Testis (tissue), 3 donors: Measurements from ENCODE around the gene DDR1. TPM values are rescaled to one million over a fixed set of nuclear protein-coding genes. Genes with fewer than 3 reads are reported as not detected.
A peak's percentile ranks its signal among the peaks of the same experiment; 100 is the strongest.

Experiments
- DNase-seq: peaks from one replicate; pipeline ENCODE4 v3.0.0-alpha.2; 2019
- H3K27ac ChIP-seq, 2 donors: fragments of 200-600 bp; sonication (generic); one replicate each; pipeline ENCODE4 v1.5.1; 2019
- H3K27me3 ChIP-seq: fragments of 200-600 bp; sonication (generic); one replicate; pipeline ENCODE4 v1.5.1; 2019
- H3K36me3 ChIP-seq: fragments of 200-600 bp; sonication (generic); one replicate; pipeline ENCODE4 v1.5.1; 2017; ENCODE audit warnings: low read depth; ENCODE audit errors: missing control alignments
- H3K4me1 ChIP-seq: fragments of 200-600 bp; sonication (generic); one replicate; pipeline ENCODE4 v1.5.1; 2019
- H3K4me3 ChIP-seq, 2 donors: fragments of 200-600 bp; sonication (generic); one replicate each; pipeline ENCODE4 v1.5.1; 2017 to 2019
- H3K9me3 ChIP-seq: fragments of 200-600 bp; sonication (generic); one replicate; pipeline ENCODE4 v1.5.1; 2017
- POLR2A ChIP-seq: fragments of 450-650 bp; IDR thresholded peaks from one replicate; pipeline ENCODE4 v1.6.1; 2017; ENCODE audit warnings: antibody characterized with exemption, mild to moderate bottlenecking, moderate library complexity
- WGBS, 2 donors: methylation state at CpG; one replicate each; pipeline ENCODE4 v1.1.5; 2018; 5-methylcytosine and 5-hydroxymethylcytosine counted together
- intact Hi-C: fragments of 100-400 bp; cut with DNase I; formaldehyde crosslinking; loops from one replicate; pipeline ENCODE4 v1.15.1; 2023; ENCODE audit warnings: low total_unique reads
- polyA plus RNA-seq: library from polyadenylated mRNA; stranded (reverse); fragments of 350-450 nt; fragmentation: Illumina TruSeq; extraction: RNeasy Lipid Tissue Mini Kit (QIAGEN cat#74804); gene quantifications from one replicate; pipeline ENCODE4 v1.2.3, GENCODE V29; 2014; ENCODE audit warnings: low read depth, low replicate concordance; ENCODE audit not compliant: insufficient read depth
- total RNA-seq, 2 donors: library from RNA; depleted of rRNA; stranded (reverse); fragments of >200 nt; gene quantifications; one replicate each; pipeline ENCODE4 v1.2.3, GENCODE V29; 2016
- TF ChIP-seq, protein P1 (sequence below), 3 experiments: fragments of 450-650 bp in 2 of 3; fragments of 200-600 bp in 1 of 3; sonication (generic) in 1 of 3; IDR thresholded peaks; one replicate each; pipeline ENCODE4 v1.5.1; 2016 to 2019; ENCODE audit warnings: antibody characterized with exemption in 3 of 3, mild to moderate bottlenecking in 2 of 3, moderate library complexity in 1 of 3

Gene DDR1
- total and polyA plus RNA-seq, 3 donors from 2014 or later = 33.8 to 97.6 (median 94.6) TPM

DNA sequence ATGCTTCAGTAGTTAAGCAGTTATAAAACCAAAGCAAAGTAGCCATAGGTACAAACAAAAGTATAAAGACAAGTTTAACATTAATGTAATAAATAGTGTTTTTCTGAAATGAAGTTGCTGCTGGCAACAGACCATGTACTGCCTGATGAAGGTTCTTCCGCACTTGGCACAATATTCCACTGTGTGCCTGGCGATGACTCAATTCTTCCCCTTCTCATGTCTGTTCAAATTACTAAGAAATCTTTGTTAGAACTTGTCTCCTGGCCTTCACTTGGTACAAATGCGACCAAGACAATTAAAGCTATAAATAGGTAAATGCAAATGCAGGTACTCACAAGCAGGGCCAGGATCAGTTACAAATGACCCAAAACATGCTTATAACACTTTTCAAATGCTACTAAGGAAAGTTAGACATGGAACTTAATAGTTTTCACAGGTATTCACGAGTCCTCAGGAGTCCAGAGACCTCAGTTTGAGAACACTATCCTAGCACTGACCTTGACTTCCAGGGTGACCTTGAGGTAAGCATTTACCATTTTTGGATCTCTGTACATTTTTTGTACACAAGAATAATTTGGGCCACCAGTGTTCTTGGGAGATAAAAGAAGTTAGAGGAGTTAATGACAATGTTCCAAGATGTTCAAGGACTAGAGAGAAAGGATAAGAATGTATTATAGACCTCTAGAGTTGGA lies 8.1 kb upstream of the DDR1 start:
- TF ChIP-seq, protein P1, sequence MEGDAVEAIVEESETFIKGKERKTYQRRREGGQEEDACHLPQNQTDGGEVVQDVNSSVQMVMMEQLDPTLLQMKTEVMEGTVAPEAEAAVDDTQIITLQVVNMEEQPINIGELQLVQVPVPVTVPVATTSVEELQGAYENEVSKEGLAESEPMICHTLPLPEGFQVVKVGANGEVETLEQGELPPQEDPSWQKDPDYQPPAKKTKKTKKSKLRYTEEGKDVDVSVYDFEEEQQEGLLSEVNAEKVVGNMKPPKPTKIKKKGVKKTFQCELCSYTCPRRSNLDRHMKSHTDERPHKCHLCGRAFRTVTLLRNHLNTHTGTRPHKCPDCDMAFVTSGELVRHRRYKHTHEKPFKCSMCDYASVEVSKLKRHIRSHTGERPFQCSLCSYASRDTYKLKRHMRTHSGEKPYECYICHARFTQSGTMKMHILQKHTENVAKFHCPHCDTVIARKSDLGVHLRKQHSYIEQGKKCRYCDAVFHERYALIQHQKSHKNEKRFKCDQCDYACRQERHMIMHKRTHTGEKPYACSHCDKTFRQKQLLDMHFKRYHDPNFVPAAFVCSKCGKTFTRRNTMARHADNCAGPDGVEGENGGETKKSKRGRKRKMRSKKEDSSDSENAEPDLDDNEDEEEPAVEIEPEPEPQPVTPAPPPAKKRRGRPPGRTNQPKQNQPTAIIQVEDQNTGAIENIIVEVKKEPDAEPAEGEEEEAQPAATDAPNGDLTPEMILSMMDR (IDR thresholded peaks at IDR 0.05) = no peak
- TF ChIP-seq POLR2A = no peak
- Histone ChIP-seq H3K9me3 (no peaks in the 10 kb centered on the region), H3K36me3 (no peaks in the 10 kb centered on the region), H3K4me3 (no peak overlapping the region), H3K4me1 (peaks cover 27% of the 10 kb centered on the region), H3K27me3 (no peaks in the 10 kb centered on the region), H3K27ac (peak overlapping the region; percentile 62 to 76)
- WGBS, 2 donors = 23 to 39% methylated on average over 4 of the region's 4 CpGs
- peak; percentile 78 for DNase-seq
- intact Hi-C loops = no loop called here

- DNase-seq = peak; percentile 96
- intact Hi-C loops = no loop called here
- TF ChIP-seq POLR2A = no peak
- TF ChIP-seq, protein P1 (IDR thresholded peaks at IDR 0.05) = peak; percentile 86 to 94 (median 89)
These were observed 6.7 kb upstream of the DDR1 start for GRCh38 chr6:30877419-30878262.

DNA sequence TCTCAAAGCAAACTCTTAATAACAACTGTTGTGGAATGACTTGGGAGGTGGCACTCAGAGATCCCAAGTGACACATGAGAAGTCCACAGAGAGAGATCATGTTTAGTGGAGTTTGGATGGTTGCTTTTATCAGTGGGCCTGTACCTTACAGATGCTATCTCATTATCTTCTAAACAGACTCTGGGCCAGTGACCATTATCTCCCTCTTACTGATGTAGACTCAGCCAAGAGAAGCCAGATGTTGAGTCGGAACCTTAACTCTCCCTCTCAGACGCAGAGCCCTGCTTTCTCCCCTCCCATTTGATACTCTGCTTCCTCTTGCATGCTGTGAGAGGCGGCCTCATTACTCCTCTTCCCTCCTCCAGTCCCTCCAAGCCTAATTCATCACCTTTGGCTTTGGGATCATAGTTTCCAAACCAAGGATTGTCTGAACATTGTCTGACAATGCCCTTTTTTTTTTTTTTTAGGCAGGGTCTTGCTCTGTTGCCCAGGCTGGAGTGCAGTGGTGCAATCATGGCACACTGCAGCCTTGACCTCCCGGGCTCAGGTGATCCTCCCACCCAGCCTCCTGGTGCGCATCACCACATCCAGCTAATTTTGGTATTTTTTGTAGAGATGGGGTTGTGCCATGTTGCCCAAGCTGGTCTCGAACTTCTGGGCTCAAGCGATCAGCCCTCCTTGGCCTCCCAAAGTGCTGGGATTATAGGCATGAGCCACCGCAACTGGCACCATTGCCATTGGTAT lies 4.5 kb upstream of the DDR1 start:
- DNase-seq = no peak
- H3K27ac ChIP-seq = no peak overlapping the region
- 79 to 85% methylated on average over 8 of the region's 8 CpGs for WGBS, 2 donors
- H3K9me3 ChIP-seq = no peaks in the 10 kb centered on the region
- intact Hi-C loops = loop anchor here (5.0 kb wide), 1 partner anchor 53 kb away; no protein-coding TSS in a partner anchor
- TF ChIP-seq, protein P1 (IDR thresholded peaks at IDR 0.05) = no peak
- TF ChIP-seq POLR2A = no peak
- no peak overlapping the region for H3K4me3 ChIP-seq
- H3K4me1 ChIP-seq = peaks cover 52% of the 10 kb centered on the region
- no peaks in the 10 kb centered on the region for H3K27me3 ChIP-seq
- no peaks in the 10 kb centered on the region for H3K36me3 ChIP-seq

More at GRCh38 chr6:30877419-30878262, 6.7 kb upstream of the DDR1 start:
- H3K27me3 ChIP-seq = no peaks in the 10 kb centered on the region
- H3K4me1 ChIP-seq = peaks cover 39% of the 10 kb centered on the region
- peak overlapping the region; percentile 62 to 76 for H3K27ac ChIP-seq
- H3K9me3 ChIP-seq = no peaks in the 10 kb centered on the region
- H3K36me3 ChIP-seq = no peaks in the 10 kb centered on the region
- no peak overlapping the region for H3K4me3 ChIP-seq
- WGBS, 2 donors = 27 to 37% methylated on average over 13 to 15 of the region's 15 CpGs

DNA sequence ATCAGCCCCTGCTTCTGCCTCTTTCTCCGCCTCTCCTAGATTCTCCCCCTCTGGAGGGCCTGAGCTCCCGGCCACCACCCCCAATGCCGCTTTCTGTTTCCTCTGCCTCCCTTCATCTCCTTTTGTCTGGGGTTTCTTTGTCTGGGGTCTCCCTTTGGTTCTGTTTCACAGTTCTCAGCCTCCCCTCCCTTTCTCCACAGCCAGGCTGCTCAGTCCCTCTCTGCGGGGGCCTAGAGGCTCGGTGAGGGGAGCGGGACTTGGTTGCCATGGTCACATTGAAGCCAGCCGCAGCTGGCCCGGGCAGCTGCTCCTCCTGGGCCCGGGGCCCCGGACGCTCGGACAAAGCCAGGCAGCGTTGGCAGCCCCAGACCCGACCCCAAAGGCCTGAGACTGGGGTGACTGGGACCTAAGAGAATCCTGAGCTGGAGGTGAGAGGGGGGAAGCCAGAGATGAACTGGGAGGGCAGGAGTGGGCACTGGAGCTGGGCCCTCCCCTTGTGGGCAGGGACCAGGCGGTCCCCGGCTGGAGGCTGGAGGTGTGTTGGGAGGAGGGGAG lies 3.5 kb upstream of the DDR1 start:
- DNase-seq = no peak
- no peak overlapping the region for H3K4me3 ChIP-seq
- H3K27ac ChIP-seq = no peak overlapping the region
- no peak for TF ChIP-seq POLR2A
- TF ChIP-seq, protein P1 (IDR thresholded peaks at IDR 0.05) = no peak
- no peaks in the 10 kb centered on the region for H3K36me3 ChIP-seq
- H3K9me3 ChIP-seq = no peaks in the 10 kb centered on the region
- WGBS, 2 donors = 86 to 90% methylated on average over 15 to 16 of the region's 16 CpGs
- peaks cover 57% of the 10 kb centered on the region for H3K4me1 ChIP-seq
- intact Hi-C loops = loop anchor here (5.0 kb wide), 1 partner anchor 53 kb away; no protein-coding TSS in a partner anchor
- no peaks in the 10 kb centered on the region for H3K27me3 ChIP-seq
